IMR-90 (cell line): ENCODE results near the gene ACSS3. TPM values are rescaled to one million over a fixed set of nuclear protein-coding genes. Genes with fewer than 3 reads are reported as not detected.
A peak's percentile ranks its signal among the peaks of the same experiment; 100 is the strongest.

Experiments
- ATAC-seq: fragments of 200-7000 bp; cut with Tn5 transposase; 2 replicates; pipeline ENCODE4 v1.9.1; 2020; ENCODE audit warnings: low read depth, mild to moderate bottlenecking, moderate library complexity
- BruUV-seq: library from RNA; stranded (reverse); fragments of 400-500 nt; replicated peaks from 2 replicates; lab custom pipeline; 2021; lab: Mats Ljungman, UMichigan
- CTCF ChIA-PET: fragments of 300-600 bp; formaldehyde crosslinking; extraction: SDS; loops from one replicate; lab custom pipeline; 2021; ENCODE audit warnings: antibody characterized with exemption; lab: Yijun Ruan, JAX
- POLR2A ChIA-PET: fragments of 300-600 bp; sonication (Branson Sonifier 250); formaldehyde crosslinking; loops from one replicate; lab custom pipeline; 2022; ENCODE audit warnings: antibody characterized with exemption; ENCODE audit not compliant: unreplicated experiment; lab: Charles Lee
- DNase-seq: peaks from one replicate; pipeline ENCODE4 v3.0.0; 2013
- H2AFZ ChIP-seq: replicated peaks from 2 replicates; pipeline ENCODE3; 2013; ENCODE audit warnings: low read length, mild to moderate bottlenecking; ENCODE audit not compliant: poor library complexity
- H2AK5ac ChIP-seq: 2 replicates; pipeline ENCODE4 v1.6.1; 2013; ENCODE audit warnings: low read depth, low read length, inconsistent platforms
- H2AK9ac ChIP-seq: replicated peaks from 2 replicates; pipeline ENCODE3; 2013; ENCODE audit warnings: mild to moderate bottlenecking, low read depth, low read length, moderate library complexity; ENCODE audit not compliant: poor library complexity
- H2BK120ac ChIP-seq: 2 replicates; pipeline ENCODE4 v1.6.1; 2013; ENCODE audit warnings: low read depth, low read length, inconsistent platforms
- H2BK15ac ChIP-seq: 3 replicates; pipeline ENCODE4 v1.6.1; 2013; ENCODE audit warnings: low read depth, low read length, inconsistent platforms
- H2BK20ac ChIP-seq: 2 replicates; pipeline ENCODE4 v1.6.1; 2013; ENCODE audit warnings: low read depth, mild to moderate bottlenecking, inconsistent platforms, low read length, moderate library complexity
- H2BK5ac ChIP-seq: 2 replicates; pipeline ENCODE4 v1.6.1; 2013; ENCODE audit warnings: mild to moderate bottlenecking, low read depth, low read length, inconsistent platforms; ENCODE audit not compliant: poor library complexity, severe bottlenecking
- H3K14ac ChIP-seq: replicated peaks from 2 replicates; pipeline ENCODE4 v1.6.1; 2013; ENCODE audit warnings: low read depth, low read length, inconsistent platforms
- H3K18ac ChIP-seq: 2 replicates; pipeline ENCODE4 v1.6.1; 2013; ENCODE audit warnings: low read depth, low read length, control low read depth
- H3K23ac ChIP-seq: 2 replicates; pipeline ENCODE4 v1.6.1; 2013; ENCODE audit warnings: low read depth, low read length, inconsistent platforms
- H3K27ac ChIP-seq: 2 replicates; pipeline ENCODE4 v1.5.1; 2013; ENCODE audit warnings: mild to moderate bottlenecking, control low read depth, low read length; ENCODE audit not compliant: insufficient read depth
- H3K27me3 ChIP-seq: 2 replicates; pipeline ENCODE4 v1.6.1; 2013; ENCODE audit warnings: low read length; ENCODE audit not compliant: control insufficient read depth, insufficient read depth
- H3K36me3 ChIP-seq: 2 replicates; pipeline ENCODE4 v1.6.1; 2013; ENCODE audit warnings: low read length, mixed read lengths; ENCODE audit not compliant: control insufficient read depth, insufficient read depth
- H3K4ac ChIP-seq: 2 replicates; pipeline ENCODE4 v1.6.1; 2013; ENCODE audit warnings: low read depth, low read length, inconsistent platforms
- H3K4me1 ChIP-seq: 2 replicates; pipeline ENCODE4 v1.6.1; 2013; ENCODE audit warnings: low read length, mixed read lengths; ENCODE audit not compliant: control insufficient read depth, insufficient read depth
- H3K4me2 ChIP-seq: 2 replicates; pipeline ENCODE4 v1.6.1; 2013; ENCODE audit warnings: low read depth, mild to moderate bottlenecking, control low read depth, low read length, moderate library complexity
- H3K4me3 ChIP-seq: 2 replicates; pipeline ENCODE4 v1.5.1; 2013; ENCODE audit warnings: low read depth, mild to moderate bottlenecking, control low read depth, low read length, moderate library complexity; ENCODE audit not compliant: insufficient read depth
- H3K56ac ChIP-seq: 2 replicates; pipeline ENCODE4 v1.6.1; 2013; ENCODE audit warnings: low read length, inconsistent platforms; ENCODE audit not compliant: insufficient read depth; ENCODE audit errors: extremely low read depth
- H3K79me1 ChIP-seq, 2 experiments: 2 replicates each; pipeline ENCODE4 v1.6.1; 2013; ENCODE audit warnings: low read length in 2 of 2, inconsistent platforms in 1 of 2, low read depth in 1 of 2
- H3K9ac ChIP-seq: 2 replicates; pipeline ENCODE4 v1.6.1; 2013; ENCODE audit warnings: low read depth, low read length, control low read depth
- H3K9me1 ChIP-seq: 2 replicates; pipeline ENCODE4 v1.6.1; 2013; ENCODE audit warnings: low read length, inconsistent platforms; ENCODE audit not compliant: insufficient read depth
- H3K9me3 ChIP-seq: 2 replicates; pipeline ENCODE4 v1.6.1; 2013; ENCODE audit warnings: low read length; ENCODE audit not compliant: control insufficient read depth, insufficient read depth
- H4K20me1 ChIP-seq: 2 replicates; pipeline ENCODE4 v1.6.1; 2013; ENCODE audit warnings: low read length, inconsistent platforms; ENCODE audit not compliant: insufficient read depth
- H4K5ac ChIP-seq: 2 replicates; pipeline ENCODE4 v1.6.1; 2013; ENCODE audit warnings: mild to moderate bottlenecking, low read depth, low read length, control low read depth
- H4K8ac ChIP-seq, 2 experiments: 2 replicates each; pipeline ENCODE4 v1.6.1; 2013; ENCODE audit warnings: low read depth in 2 of 2, low read length in 2 of 2, control low read depth in 1 of 2, inconsistent platforms in 1 of 2
- H4K91ac ChIP-seq: 2 replicates; pipeline ENCODE4 v1.6.1; 2013; ENCODE audit warnings: low read depth, low read length, inconsistent platforms; ENCODE audit not compliant: insufficient read depth
- CEBPB ChIP-seq: IDR thresholded peaks from 2 replicates; pipeline ENCODE4 v1.6.1; 2012; ENCODE audit warnings: low read depth, low read length, improper control_type of control experiment
- CHD1 ChIP-seq: IDR thresholded peaks from 2 replicates; pipeline ENCODE4 v1.6.1; 2012; ENCODE audit warnings: low read depth, low read length, improper control_type of control experiment
- MAZ ChIP-seq: IDR thresholded peaks from 2 replicates; pipeline ENCODE4 v1.6.1; 2012; ENCODE audit warnings: low read depth, mild to moderate bottlenecking, low read length, improper control_type of control experiment, moderate library complexity, borderline replicate concordance
- WGBS, 2 experiments: methylation state at CpG; one replicate each; pipeline versions ENCODE4 v1.1.5 to v1.1.7; 2013; ENCODE audit warnings: missing lambda C conversion rate in 2 of 2; ENCODE audit not compliant: insufficient read length in 1 of 2; ENCODE audit errors: extremely low coverage in 2 of 2; 5-methylcytosine and 5-hydroxymethylcytosine counted together
- dilution Hi-C: fragments of 300-500 bp; cut with HindIII; formaldehyde crosslinking; loops from one replicate; pipeline ENCODE4 v1.14.3; 2018; ENCODE audit warnings: low sequenced_read_pairs; ENCODE audit not compliant: unreplicated experiment
- in situ Hi-C: fragments of 300-500 bp; cut with MboI; formaldehyde crosslinking; loops from 3 replicates; pipeline ENCODE4 v1.14.3; 2019; ENCODE audit warnings: low sequenced_read_pairs, inconsistent platforms, mixed read lengths
- intact Hi-C: fragments of 100-400 bp; cut with micrococcal nuclease; formaldehyde crosslinking; loops from 2 replicates; pipeline ENCODE4 v1.10.0; 2022
- polyA plus RNA-seq, 3 experiments: library from polyadenylated mRNA; depleted of rRNA; stranded (reverse); fragments of >200 nt; gene quantifications; 2 replicates each; pipeline ENCODE4 v1.2.3, GENCODE V29; 2012; ENCODE audit warnings: low replicate concordance in 1 of 3
- total RNA-seq: library from RNA; depleted of rRNA; stranded (reverse); fragments of >200 nt; gene quantifications from 2 replicates; pipeline ENCODE4 v1.2.3, GENCODE V29; 2012

ACSS3 gene
- total and polyA plus RNA-seq, 2 of the 4 experiments (the other 2 are of a cell fraction) = 0.84 to 2.0 TPM

DNA sequence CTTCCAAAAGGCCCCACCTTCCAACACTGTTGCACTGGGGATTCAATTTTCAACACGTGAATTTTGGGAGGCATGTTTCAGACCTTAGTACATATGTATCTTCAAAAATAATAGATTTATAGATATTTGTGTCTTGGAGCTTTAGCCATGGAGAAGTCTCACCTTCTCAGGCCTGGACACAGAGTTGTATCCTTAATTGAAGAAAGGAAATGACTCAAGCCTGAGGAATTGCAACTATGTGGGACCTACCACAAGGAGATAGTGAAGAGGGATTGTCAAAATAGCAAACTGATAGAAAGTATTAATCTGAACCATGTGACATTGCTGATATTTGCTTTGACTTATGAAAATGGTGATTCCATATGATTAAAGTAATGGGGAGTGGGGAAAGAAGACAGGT lies 89.8 kb downstream of the ACSS3 start:
- Histone ChIP-seq H2BK20ac (peak overlapping the region; percentile 80; the same call in 1 of the 2 replicates), H2BK120ac (peak overlapping the region; percentile 30; the same call in 1 of the 2 replicates), H4K5ac (no peak overlapping the region), H3K79me1 (no peaks in the 10 kb centered on the region), H3K18ac (no peak overlapping the region), H3K9me1 (no peaks in the 10 kb centered on the region), H3K4me2 (no peak overlapping the region), H3K23ac (no peak overlapping the region), H2BK5ac (no peak overlapping the region), H2AK9ac (no peak overlapping the region), H3K14ac (no peak overlapping the region; the same call in 1 of the 2 replicates), H3K9ac (no peak overlapping the region), H4K91ac (no peak overlapping the region), H3K4me1 (no peaks in the 10 kb centered on the region), H3K27ac (no peak overlapping the region), H3K4ac (no peak overlapping the region), H2AFZ (no peak overlapping the region), H2AK5ac (no peak overlapping the region; the same call in 1 of the 2 replicates), H2BK15ac (no peak overlapping the region), H3K4me3 (no peak overlapping the region), H3K56ac (no peak overlapping the region), H3K9me3 (no peaks in the 10 kb centered on the region), H4K20me1 (no peaks in the 10 kb centered on the region), H3K27me3 (no peaks in the 10 kb centered on the region), H4K8ac (no peak overlapping the region), H3K36me3 (no peaks in the 10 kb centered on the region)
- no peak for TF ChIP-seq CEBPB
- TF ChIP-seq CHD1 = no peak
- no peak for TF ChIP-seq MAZ
- in situ Hi-C loops = no loop called here
- dilution Hi-C loops = no loop called here
- CTCF ChIA-PET = no interaction called here
- no CpG with 5 or more reads among the region's 1 CpG for WGBS, 2 experiments
- intact Hi-C loops = no loop called here
- POLR2A ChIA-PET = no interaction called here
- ATAC-seq (no peak; the same call in 1 of the 2 replicates), DNase-seq (peak; percentile 19)
- no TSS peak for BruUV-seq
